ENCODE data around the gene AGPAT2. TPM values are rescaled to one million over a fixed set of nuclear protein-coding genes. Genes with fewer than 3 reads are reported as not detected.

Gene AGPAT2
- total RNA-seq, 1 experiment from 2014 or later, result 30.4 TPM

- Mint-ChIP-seq H3K4me3 (ENCODE audit: unreplicated experiment) (peak overlapping the region; percentile 68), H3K4me1 (ENCODE audit: insufficient read depth, unreplicated experiment) (peaks cover 2% of the 10 kb centered on the region), H3K9me3 (ENCODE audit: unreplicated experiment) (no peaks in the 10 kb centered on the region), H3K27ac (ENCODE audit: low read depth, unreplicated experiment) (no peak overlapping the region), H3K36me3 (ENCODE audit: insufficient read depth, unreplicated experiment) (no peaks in the 10 kb centered on the region), H3K27me3 (ENCODE audit: insufficient read depth, unreplicated experiment) (no peaks in the 10 kb centered on the region)
- DNase-seq (ENCODE audit: unreplicated experiment), result no peak
- ChIA-PET POLR2A (interaction anchor here (0.7 to 1.1 kb wide), 5 partner anchors 9 to 343 kb away, joined by 3 to 4 read pairs (median 3); no protein-coding TSS in a partner anchor), CTCF (interaction anchor here (0.5 to 4.0 kb wide), 2 partner anchors 13 to 454 kb away, joined by 4 to 22 read pairs; no protein-coding TSS in a partner anchor)
- TF ChIP-seq, protein P1, sequence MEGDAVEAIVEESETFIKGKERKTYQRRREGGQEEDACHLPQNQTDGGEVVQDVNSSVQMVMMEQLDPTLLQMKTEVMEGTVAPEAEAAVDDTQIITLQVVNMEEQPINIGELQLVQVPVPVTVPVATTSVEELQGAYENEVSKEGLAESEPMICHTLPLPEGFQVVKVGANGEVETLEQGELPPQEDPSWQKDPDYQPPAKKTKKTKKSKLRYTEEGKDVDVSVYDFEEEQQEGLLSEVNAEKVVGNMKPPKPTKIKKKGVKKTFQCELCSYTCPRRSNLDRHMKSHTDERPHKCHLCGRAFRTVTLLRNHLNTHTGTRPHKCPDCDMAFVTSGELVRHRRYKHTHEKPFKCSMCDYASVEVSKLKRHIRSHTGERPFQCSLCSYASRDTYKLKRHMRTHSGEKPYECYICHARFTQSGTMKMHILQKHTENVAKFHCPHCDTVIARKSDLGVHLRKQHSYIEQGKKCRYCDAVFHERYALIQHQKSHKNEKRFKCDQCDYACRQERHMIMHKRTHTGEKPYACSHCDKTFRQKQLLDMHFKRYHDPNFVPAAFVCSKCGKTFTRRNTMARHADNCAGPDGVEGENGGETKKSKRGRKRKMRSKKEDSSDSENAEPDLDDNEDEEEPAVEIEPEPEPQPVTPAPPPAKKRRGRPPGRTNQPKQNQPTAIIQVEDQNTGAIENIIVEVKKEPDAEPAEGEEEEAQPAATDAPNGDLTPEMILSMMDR (IDR thresholded peaks at IDR 0.05; ENCODE audit: unreplicated experiment), result no peak
- no TSS peak for BruUV-seq (replicated peaks)
- intact Hi-C loops (cut with micrococcal nuclease), result no loop called here
Measured at GRCh38 chr9:136685790-136686533, 1.3 kb downstream of the AGPAT2 start.

DNA sequence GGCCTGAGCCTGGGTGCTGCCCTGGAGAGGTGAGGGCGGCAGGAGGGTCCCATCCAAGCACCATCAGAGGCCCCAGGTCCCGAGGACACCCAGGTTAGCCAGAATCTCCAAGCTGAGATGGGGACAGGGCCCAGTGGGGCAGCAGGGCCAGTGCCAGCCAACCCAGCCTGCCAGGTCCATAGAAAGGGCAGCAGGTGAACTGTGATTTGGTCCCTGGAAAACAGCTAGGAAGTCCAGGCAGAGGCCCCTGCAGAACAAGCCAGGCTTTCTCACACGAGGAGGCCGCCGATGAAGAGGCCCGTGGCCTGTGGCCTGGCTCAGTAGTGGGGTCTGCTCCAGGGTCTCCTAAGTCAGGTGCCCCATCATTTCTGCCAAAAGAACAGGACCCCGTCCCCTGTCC lies 2.0 kb downstream of the AGPAT2 start:
- intact Hi-C loops (cut with micrococcal nuclease), result no loop called here
- Mint-ChIP-seq H3K9me3 (ENCODE audit: unreplicated experiment) (no peaks in the 10 kb centered on the region), H3K36me3 (ENCODE audit: insufficient read depth, unreplicated experiment) (no peaks in the 10 kb centered on the region), H3K27me3 (ENCODE audit: insufficient read depth, unreplicated experiment) (no peaks in the 10 kb centered on the region), H3K27ac (ENCODE audit: low read depth, unreplicated experiment) (no peak overlapping the region), H3K4me3 (ENCODE audit: unreplicated experiment) (peak overlapping the region; percentile 68), H3K4me1 (ENCODE audit: insufficient read depth, unreplicated experiment) (no peaks in the 10 kb centered on the region)
- ChIA-PET CTCF (interaction anchor here (4.0 kb wide), 1 partner anchor 13 kb away, joined by 22 read pairs; no protein-coding TSS in a partner anchor), POLR2A (no interaction called here)
- BruUV-seq (replicated peaks), result no TSS peak
- TF ChIP-seq, protein P1 (IDR thresholded peaks at IDR 0.05; ENCODE audit: unreplicated experiment), result no peak
- no peak for DNase-seq (ENCODE audit: unreplicated experiment)

GRCh38 chr9:136684799-136685198 lies 2.5 kb downstream of the AGPAT2 start:
- no TSS peak for BruUV-seq (replicated peaks)
- no peaks in the 10 kb centered on the region for H3K27me3 Mint-ChIP-seq (ENCODE audit: insufficient read depth, unreplicated experiment)
- ChIA-PET CTCF (interaction anchor here (4.0 kb wide), 1 partner anchor 12 kb away, joined by 22 read pairs; no protein-coding TSS in a partner anchor), POLR2A (no interaction called here)
- H3K4me3 Mint-ChIP-seq (ENCODE audit: unreplicated experiment), result no peak overlapping the region
- intact Hi-C loops (cut with micrococcal nuclease), result no loop called here
- no peak for DNase-seq (ENCODE audit: unreplicated experiment)
- no peaks in the 10 kb centered on the region for H3K9me3 Mint-ChIP-seq (ENCODE audit: unreplicated experiment)
- H3K4me1 Mint-ChIP-seq (ENCODE audit: insufficient read depth, unreplicated experiment), result no peaks in the 10 kb centered on the region
- TF ChIP-seq, protein P1 (IDR thresholded peaks at IDR 0.05; ENCODE audit: unreplicated experiment), result no peak
- no peaks in the 10 kb centered on the region for H3K36me3 Mint-ChIP-seq (ENCODE audit: insufficient read depth, unreplicated experiment)
- no peak overlapping the region for H3K27ac Mint-ChIP-seq (ENCODE audit: low read depth, unreplicated experiment)

DNA sequence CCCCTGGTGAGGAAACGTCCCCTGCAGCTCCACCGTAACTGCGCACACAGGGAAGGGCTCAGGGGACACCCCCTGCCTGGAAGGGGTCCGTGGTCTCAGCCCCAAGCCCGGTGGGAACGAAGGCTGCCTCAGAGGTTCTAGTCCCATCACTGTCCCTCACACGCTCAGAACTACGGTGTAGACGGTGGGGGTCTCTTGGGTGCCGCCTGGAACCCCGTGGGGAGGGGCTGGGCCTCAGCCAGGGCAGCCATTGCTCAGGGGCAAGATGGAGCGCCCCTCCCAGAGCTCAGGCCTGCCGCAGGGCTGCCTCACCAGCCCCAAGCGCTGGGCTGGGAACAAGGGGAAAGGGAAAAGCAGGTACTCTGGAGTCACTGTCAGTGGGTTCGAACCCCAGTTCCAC lies 2.9 kb downstream of the AGPAT2 start:
- POLR2A ChIA-PET, result interaction anchor here (0.6 kb wide), 1 partner anchor 1060 kb away, joined by 3 read pairs; no protein-coding TSS in a partner anchor
- no peaks in the 10 kb centered on the region for H3K9me3 Mint-ChIP-seq (ENCODE audit: unreplicated experiment)
- intact Hi-C loops (cut with micrococcal nuclease), result no loop called here
- TF ChIP-seq, protein P1 (IDR thresholded peaks at IDR 0.05; ENCODE audit: unreplicated experiment), result no peak
- H3K27ac Mint-ChIP-seq (ENCODE audit: low read depth, unreplicated experiment), result no peak overlapping the region
- no peak overlapping the region for H3K4me3 Mint-ChIP-seq (ENCODE audit: unreplicated experiment)
- no peak for DNase-seq (ENCODE audit: unreplicated experiment)
- no peaks in the 10 kb centered on the region for H3K27me3 Mint-ChIP-seq (ENCODE audit: insufficient read depth, unreplicated experiment)
- no peaks in the 10 kb centered on the region for H3K36me3 Mint-ChIP-seq (ENCODE audit: insufficient read depth, unreplicated experiment)
- CTCF ChIA-PET, result interaction anchor here (1.3 to 4.0 kb wide), 2 partner anchors 9 to 12 kb away, joined by 6 to 22 read pairs; no protein-coding TSS in a partner anchor
- no TSS peak for BruUV-seq (replicated peaks)
- no peaks in the 10 kb centered on the region for H3K4me1 Mint-ChIP-seq (ENCODE audit: insufficient read depth, unreplicated experiment)

All from MCF 10A (cell line).